Endothelial cell of umbilical vein (primary cell): Measurements from ENCODE around the gene POMGNT2. TPM values are rescaled to one million over a fixed set of nuclear protein-coding genes. Genes with fewer than 3 reads are reported as not detected.

Experiments used
- BruUV-seq: library from RNA; stranded (reverse); fragments of 400-500 nt; replicated peaks from 2 replicates; lab custom pipeline; 2021; lab: Mats Ljungman, UMichigan
- CTCF ChIA-PET: fragments of 300-600, 350-600 bp; sonication (Branson Sonifier 250); formaldehyde crosslinking; loops from one replicate; lab custom pipeline; 2021; ENCODE audit warnings: antibody characterized with exemption, inconsistent platforms; lab: Charles Lee
- POLR2A ChIA-PET: fragments of 300-600, 350-600 bp; sonication (Branson Sonifier 250); formaldehyde crosslinking; loops from one replicate; lab custom pipeline; 2021; ENCODE audit warnings: antibody characterized with exemption, inconsistent platforms; lab: Charles Lee
- DNase-seq: peaks from one replicate; pipeline ENCODE4 v3.0.0-alpha.2; 2011; ENCODE audit warnings: low read depth, low spot score
- FAIRE-seq: peaks from 2 replicates; lab custom pipeline; 2011; peaks lifted over from hg19 to GRCh38; lab: Jason Lieb, UNC
- H2AFZ ChIP-seq: 2 replicates; pipeline ENCODE4 v1.6.0; 2012; ENCODE audit warnings: low read depth, low read length, control low read depth, inconsistent platforms
- H3K27ac ChIP-seq: 2 replicates; pipeline ENCODE4 v1.5.1; 2011; ENCODE audit warnings: low read depth, mild to moderate bottlenecking, control low read depth, low read length, moderate library complexity; ENCODE audit not compliant: insufficient read depth
- H3K27me3 ChIP-seq, 2 experiments: 2 replicates each; pipeline versions ENCODE4 v1.6.0 to v1.6.1; 2011; ENCODE audit warnings: low read length in 2 of 2, mixed read lengths in 1 of 2; ENCODE audit not compliant: control insufficient read depth in 2 of 2, insufficient read depth in 2 of 2
- H3K36me3 ChIP-seq, 2 experiments: 2 replicates in 1 of 2; 3 replicates in 1 of 2; pipeline ENCODE4 v1.5.1; 2011; ENCODE audit warnings: low read length in 2 of 2, mild to moderate bottlenecking in 1 of 2, moderate library complexity in 1 of 2; ENCODE audit not compliant: control insufficient read depth in 2 of 2, insufficient read depth in 2 of 2; ENCODE audit errors: extremely low read depth in 1 of 2
- H3K4me1 ChIP-seq: 3 replicates; pipeline ENCODE4 v1.5.1; 2011; ENCODE audit warnings: mild to moderate bottlenecking, low read length; ENCODE audit not compliant: control insufficient read depth, insufficient read depth; ENCODE audit errors: extremely low read depth
- H3K4me2 ChIP-seq: 2 replicates; pipeline ENCODE4 v1.6.1; 2011; ENCODE audit warnings: low read length, control low read depth, mixed read lengths; ENCODE audit not compliant: insufficient read depth
- H3K4me3 ChIP-seq, 3 experiments: fragments of 200-600 bp in 1 of 3; sonication (generic), shearing (Covaris generic) in 1 of 3; replicated peaks in 1 of 3; 2 replicates each; pipeline ENCODE4 v1.5.1; 2011 to 2016; ENCODE audit warnings: control low read depth in 3 of 3, low read length in 3 of 3, mild to moderate bottlenecking in 2 of 3, inconsistent platforms in 1 of 3, low read depth in 1 of 3, moderate library complexity in 1 of 3; ENCODE audit not compliant: insufficient read depth in 1 of 3
- H3K79me2 ChIP-seq: 2 replicates; pipeline ENCODE4 v1.6.0; 2012; ENCODE audit warnings: low read length, inconsistent platforms; ENCODE audit not compliant: control insufficient read depth, insufficient read depth
- H3K9ac ChIP-seq: replicated peaks from 2 replicates; pipeline ENCODE3; 2011; ENCODE audit warnings: low read length, control low read depth; ENCODE audit not compliant: insufficient read depth; ENCODE audit errors: extremely low read depth
- H3K9me1 ChIP-seq: replicated peaks from 3 replicates; pipeline ENCODE4 v1.6.0; 2011; ENCODE audit warnings: mild to moderate bottlenecking, low read length; ENCODE audit not compliant: control insufficient read depth, insufficient read depth; ENCODE audit errors: extremely low read depth
- H3K9me3 ChIP-seq: replicated peaks from 2 replicates; pipeline ENCODE4 v1.5.1; 2012; ENCODE audit warnings: low read length, inconsistent platforms; ENCODE audit not compliant: control insufficient read depth, insufficient read depth
- H4K20me1 ChIP-seq: replicated peaks from 2 replicates; pipeline ENCODE3; 2011; ENCODE audit warnings: mild to moderate bottlenecking, low read length; ENCODE audit not compliant: control insufficient read depth, insufficient read depth; ENCODE audit errors: extremely low read depth
- EZH2 ChIP-seq: IDR thresholded peaks from 2 replicates; pipeline ENCODE4 v1.6.1; 2012; ENCODE audit warnings: borderline replicate concordance, low read depth, mild to moderate bottlenecking, moderate library complexity, low read length, inconsistent platforms; ENCODE audit not compliant: severe bottlenecking
- FOS ChIP-seq: IDR thresholded peaks from 2 replicates; pipeline ENCODE4 v1.6.1; 2011; ENCODE audit warnings: mild to moderate bottlenecking, low read length, moderate library complexity, borderline replicate concordance; ENCODE audit not compliant: insufficient read depth
- GATA2 ChIP-seq: IDR thresholded peaks from 2 replicates; pipeline ENCODE4 v1.7.0; 2011; ENCODE audit warnings: low read depth, mild to moderate bottlenecking, moderate library complexity, mixed read lengths, low read length; ENCODE audit not compliant: insufficient read length, insufficient read depth
- JUN ChIP-seq: IDR thresholded peaks from 2 replicates; pipeline ENCODE4 v1.6.1; 2011; ENCODE audit warnings: borderline replicate concordance, low read depth; ENCODE audit not compliant: insufficient read length, insufficient read depth
- MAX ChIP-seq: IDR thresholded peaks from 2 replicates; pipeline ENCODE4 v1.6.1; 2011; ENCODE audit not compliant: insufficient read depth, insufficient read length
- MYC ChIP-seq: IDR thresholded peaks from one replicate; pipeline ENCODE4 v1.6.1; 2011; ENCODE audit warnings: mild to moderate bottlenecking, low read depth, low read length
- POLR2A ChIP-seq: IDR thresholded peaks from 2 replicates; pipeline ENCODE4 v1.6.1; 2012; ENCODE audit warnings: low read depth, mild to moderate bottlenecking, control low read depth, low read length
- POLR2AphosphoS5 ChIP-seq: IDR thresholded peaks from 2 replicates; pipeline ENCODE4 v1.6.1; 2012; ENCODE audit warnings: low read depth, mild to moderate bottlenecking, control low read depth, low read length, moderate library complexity; ENCODE audit not compliant: insufficient read depth
- dilution Hi-C: fragments of 300-500 bp; cut with MboI; formaldehyde crosslinking; loops from one replicate; pipeline ENCODE4 v1.15.0; 2019; ENCODE audit warnings: low sequenced_read_pairs; ENCODE audit not compliant: extremely low pct_ligation_motif_present
- intact Hi-C: fragments of 100-400 bp; cut with micrococcal nuclease; formaldehyde crosslinking; loops from one replicate; pipeline ENCODE4 v1.10.0; 2022
- polyA plus RNA-seq, 4 experiments: library from polyadenylated mRNA; depleted of rRNA in 3 of 4; stranded (reverse) in 3 of 4; unstranded in 1 of 4; fragments of >200 nt; gene quantifications; 2 replicates each; pipeline versions ENCODE4 v1.2.1 to v1.2.3, GENCODE V29; 2011 to 2012; ENCODE audit warnings: missing spikeins in 1 of 4
- total RNA-seq: library from RNA; stranded (reverse); gene quantifications from 2 replicates; pipeline ENCODE4 v1.2.3, GENCODE V29; 2021
- TF ChIP-seq, protein P1 (sequence below), 2 donors: IDR thresholded peaks; 1 replicate in 1 of 2; 2 replicates in 1 of 2; pipeline ENCODE4 v1.5.1; 2011; ENCODE audit warnings: low read length in 2 of 2, mild to moderate bottlenecking in 2 of 2, moderate library complexity in 2 of 2, control low read depth in 1 of 2, inconsistent platforms in 1 of 2, low read depth in 1 of 2; ENCODE audit not compliant: insufficient read depth in 1 of 2; ENCODE audit errors: extremely low read depth in 1 of 2

Gene POMGNT2
- total and polyA plus RNA-seq, 2 donors (not counting 3 experiments of a cell fraction or from before 2014, with no cell fraction given) = 6.4 to 16.3 TPM

- Histone ChIP-seq H3K36me3 (no peaks in the 10 kb centered on the region), H3K9me1 (no peaks in the 10 kb centered on the region), H3K4me2 (no peak overlapping the region), H4K20me1 (no peaks in the 10 kb centered on the region), H3K27me3 (no peaks in the 10 kb centered on the region), H2AFZ (no peak overlapping the region), H3K4me1 (no peaks in the 10 kb centered on the region), H3K4me3 (no peak overlapping the region), H3K79me2 (no peaks in the 10 kb centered on the region), H3K9ac (no peak overlapping the region), H3K27ac (no peak overlapping the region), H3K9me3 (no peaks in the 10 kb centered on the region)
- FAIRE-seq (no peak), DNase-seq (no peak)
- no TSS peak for BruUV-seq
- intact Hi-C loops (no loop called here), dilution Hi-C loops (no loop called here)
- POLR2A ChIA-PET = no interaction called here
- TF ChIP-seq JUN = no peak
- TF ChIP-seq MYC = no peak
- no peak for TF ChIP-seq POLR2A
- TF ChIP-seq, protein P1, sequence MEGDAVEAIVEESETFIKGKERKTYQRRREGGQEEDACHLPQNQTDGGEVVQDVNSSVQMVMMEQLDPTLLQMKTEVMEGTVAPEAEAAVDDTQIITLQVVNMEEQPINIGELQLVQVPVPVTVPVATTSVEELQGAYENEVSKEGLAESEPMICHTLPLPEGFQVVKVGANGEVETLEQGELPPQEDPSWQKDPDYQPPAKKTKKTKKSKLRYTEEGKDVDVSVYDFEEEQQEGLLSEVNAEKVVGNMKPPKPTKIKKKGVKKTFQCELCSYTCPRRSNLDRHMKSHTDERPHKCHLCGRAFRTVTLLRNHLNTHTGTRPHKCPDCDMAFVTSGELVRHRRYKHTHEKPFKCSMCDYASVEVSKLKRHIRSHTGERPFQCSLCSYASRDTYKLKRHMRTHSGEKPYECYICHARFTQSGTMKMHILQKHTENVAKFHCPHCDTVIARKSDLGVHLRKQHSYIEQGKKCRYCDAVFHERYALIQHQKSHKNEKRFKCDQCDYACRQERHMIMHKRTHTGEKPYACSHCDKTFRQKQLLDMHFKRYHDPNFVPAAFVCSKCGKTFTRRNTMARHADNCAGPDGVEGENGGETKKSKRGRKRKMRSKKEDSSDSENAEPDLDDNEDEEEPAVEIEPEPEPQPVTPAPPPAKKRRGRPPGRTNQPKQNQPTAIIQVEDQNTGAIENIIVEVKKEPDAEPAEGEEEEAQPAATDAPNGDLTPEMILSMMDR (IDR thresholded peaks at IDR 0.05; ENCODE audit: extremely low read depth in 1 of 2, insufficient read depth in 1 of 2, low read depth in 1 of 2, low read length in 2 of 2) = no peak
- no peak for TF ChIP-seq GATA2
- TF ChIP-seq EZH2 = no peak
- TF ChIP-seq FOS = no peak
- no peak for TF ChIP-seq MAX
- TF ChIP-seq POLR2AphosphoS5 = no peak
- CTCF ChIA-PET = no interaction called here
These were observed 64.4 kb downstream of the POMGNT2 start for GRCh38 chr3:43041517-43041916.
